ENCODE data around the gene FADS6. TPM values are rescaled to one million over a fixed set of nuclear protein-coding genes. Genes with fewer than 3 reads are reported as not detected.
A peak's percentile ranks its signal among the peaks of the same experiment; 100 is the strongest.

Gene FADS6
- total and polyA plus RNA-seq, 2 experiments from 2014 or later: 0.42 to 0.73 TPM

DNA sequence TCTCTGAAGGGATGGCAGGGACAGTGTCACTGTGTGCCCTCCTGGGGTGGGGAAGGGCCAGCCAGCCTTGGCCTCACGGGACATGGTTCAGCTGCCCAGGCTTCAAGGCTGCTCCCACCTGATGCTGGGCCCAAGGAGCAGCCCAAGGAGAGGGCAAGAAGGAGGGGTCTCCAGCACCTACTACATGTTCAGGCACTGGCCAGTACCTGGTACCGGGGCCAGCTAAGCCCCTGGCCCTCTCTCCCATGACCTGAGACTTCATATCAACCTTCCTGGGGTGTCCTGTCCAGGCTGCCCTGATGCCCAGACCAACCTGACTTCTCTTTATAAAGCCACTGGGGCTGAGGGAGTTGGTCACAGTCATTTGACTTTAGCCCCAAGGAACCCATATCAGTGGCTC is 28.3 kb upstream of the FADS6 start (continued):
- TF ChIP-seq, protein P1, sequence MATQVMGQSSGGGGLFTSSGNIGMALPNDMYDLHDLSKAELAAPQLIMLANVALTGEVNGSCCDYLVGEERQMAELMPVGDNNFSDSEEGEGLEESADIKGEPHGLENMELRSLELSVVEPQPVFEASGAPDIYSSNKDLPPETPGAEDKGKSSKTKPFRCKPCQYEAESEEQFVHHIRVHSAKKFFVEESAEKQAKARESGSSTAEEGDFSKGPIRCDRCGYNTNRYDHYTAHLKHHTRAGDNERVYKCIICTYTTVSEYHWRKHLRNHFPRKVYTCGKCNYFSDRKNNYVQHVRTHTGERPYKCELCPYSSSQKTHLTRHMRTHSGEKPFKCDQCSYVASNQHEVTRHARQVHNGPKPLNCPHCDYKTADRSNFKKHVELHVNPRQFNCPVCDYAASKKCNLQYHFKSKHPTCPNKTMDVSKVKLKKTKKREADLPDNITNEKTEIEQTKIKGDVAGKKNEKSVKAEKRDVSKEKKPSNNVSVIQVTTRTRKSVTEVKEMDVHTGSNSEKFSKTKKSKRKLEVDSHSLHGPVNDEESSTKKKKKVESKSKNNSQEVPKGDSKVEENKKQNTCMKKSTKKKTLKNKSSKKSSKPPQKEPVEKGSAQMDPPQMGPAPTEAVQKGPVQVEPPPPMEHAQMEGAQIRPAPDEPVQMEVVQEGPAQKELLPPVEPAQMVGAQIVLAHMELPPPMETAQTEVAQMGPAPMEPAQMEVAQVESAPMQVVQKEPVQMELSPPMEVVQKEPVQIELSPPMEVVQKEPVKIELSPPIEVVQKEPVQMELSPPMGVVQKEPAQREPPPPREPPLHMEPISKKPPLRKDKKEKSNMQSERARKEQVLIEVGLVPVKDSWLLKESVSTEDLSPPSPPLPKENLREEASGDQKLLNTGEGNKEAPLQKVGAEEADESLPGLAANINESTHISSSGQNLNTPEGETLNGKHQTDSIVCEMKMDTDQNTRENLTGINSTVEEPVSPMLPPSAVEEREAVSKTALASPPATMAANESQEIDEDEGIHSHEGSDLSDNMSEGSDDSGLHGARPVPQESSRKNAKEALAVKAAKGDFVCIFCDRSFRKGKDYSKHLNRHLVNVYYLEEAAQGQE (IDR thresholded peaks at IDR 0.05; ENCODE audit: unreplicated experiment): no peak

DNA sequence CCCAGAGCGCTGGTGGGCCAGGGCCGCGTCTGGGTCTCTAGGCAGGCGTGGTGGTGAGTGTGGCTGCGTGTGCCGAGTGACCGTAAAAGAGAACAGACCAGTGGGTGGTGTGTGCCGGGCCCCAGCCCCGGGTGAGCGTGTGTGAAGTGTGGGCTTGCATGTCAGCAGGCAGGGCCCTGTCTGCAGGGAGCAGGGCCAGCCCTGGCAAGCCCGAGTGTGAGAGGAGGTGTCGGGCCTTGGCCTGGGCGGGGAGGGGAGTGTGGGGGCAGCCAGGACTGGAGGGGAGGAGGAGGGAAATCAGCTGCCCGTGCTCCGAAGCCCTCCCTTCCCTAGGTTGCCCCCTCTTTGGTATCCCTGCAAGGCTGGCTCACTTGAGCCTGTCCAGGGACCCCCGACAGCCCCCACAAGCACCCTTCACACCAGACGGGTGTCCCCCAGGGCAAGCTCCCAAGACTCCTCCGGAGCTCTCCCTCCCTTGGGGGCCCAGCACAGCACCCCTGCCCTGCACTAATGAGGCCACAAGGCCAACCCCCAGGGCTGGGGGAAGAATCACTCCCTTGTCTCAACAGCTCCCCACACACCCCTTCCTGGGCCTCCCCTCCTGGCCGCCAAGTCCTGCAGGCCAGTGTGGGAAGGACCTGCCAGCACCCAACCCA is 27.7 kb upstream of the FADS6 start:
- peak overlapping the region; percentile 26; the same call in 1 of the 2 replicates for H3K4me2 ChIP-seq
- ATAC-seq (peak; percentile 2; the same call in 2 of the 3 replicates), DNase-seq (ENCODE audit: low spot score) (no peak)
- H4K20me1 ChIP-seq (replicated peaks; ENCODE audit: insufficient read depth): no peaks in the 10 kb centered on the region
- peak overlapping the region; percentile 47; the same call in 1 of the 2 replicates for H2AFZ ChIP-seq
- peaks cover 55% of the 10 kb centered on the region for H3K27me3 ChIP-seq (ENCODE audit: insufficient read depth)
- H3K9me2 ChIP-seq (ENCODE audit: insufficient read depth): no peaks in the 10 kb centered on the region
- Mint-ChIP-seq H3K36me3 (ENCODE audit: low read depth) (no peaks in the 10 kb centered on the region), H3K4me1 (peaks cover 7% of the 10 kb centered on the region), H3K9me3 (no peaks in the 10 kb centered on the region), H3K27me3 (ENCODE audit: insufficient read depth, low read depth, poor library complexity) (peaks cover 48% of the 10 kb centered on the region), H3K4me3 (no peak overlapping the region; the same call in 2 of the 3 replicates), H3K27ac (no peak overlapping the region)
- no peak overlapping the region for H3K4me3 ChIP-seq
- H3F3A ChIP-seq (replicated peaks; ENCODE audit: low read depth): no peaks in the 10 kb centered on the region
- H3K27ac ChIP-seq (ENCODE audit: low read depth): no peak overlapping the region
- peaks cover 16% of the 10 kb centered on the region for H3K4me1 ChIP-seq (ENCODE audit: insufficient read depth)
- no peaks in the 10 kb centered on the region for H3K79me2 ChIP-seq (replicated peaks; ENCODE audit: insufficient read depth)
- H3K36me3 ChIP-seq (ENCODE audit: insufficient read depth): no peaks in the 10 kb centered on the region
- no peak for TF ChIP-seq EZH2phosphoT487 (IDR thresholded peaks at IDR 0.05; ENCODE audit: unreplicated experiment)
- no peak for TF ChIP-seq JUNB (IDR thresholded peaks at IDR 0.05; ENCODE audit: unreplicated experiment)
- TF ChIP-seq, protein P1 (IDR thresholded peaks at IDR 0.05; ENCODE audit: unreplicated experiment): no peak
- TF ChIP-seq, protein P2, sequence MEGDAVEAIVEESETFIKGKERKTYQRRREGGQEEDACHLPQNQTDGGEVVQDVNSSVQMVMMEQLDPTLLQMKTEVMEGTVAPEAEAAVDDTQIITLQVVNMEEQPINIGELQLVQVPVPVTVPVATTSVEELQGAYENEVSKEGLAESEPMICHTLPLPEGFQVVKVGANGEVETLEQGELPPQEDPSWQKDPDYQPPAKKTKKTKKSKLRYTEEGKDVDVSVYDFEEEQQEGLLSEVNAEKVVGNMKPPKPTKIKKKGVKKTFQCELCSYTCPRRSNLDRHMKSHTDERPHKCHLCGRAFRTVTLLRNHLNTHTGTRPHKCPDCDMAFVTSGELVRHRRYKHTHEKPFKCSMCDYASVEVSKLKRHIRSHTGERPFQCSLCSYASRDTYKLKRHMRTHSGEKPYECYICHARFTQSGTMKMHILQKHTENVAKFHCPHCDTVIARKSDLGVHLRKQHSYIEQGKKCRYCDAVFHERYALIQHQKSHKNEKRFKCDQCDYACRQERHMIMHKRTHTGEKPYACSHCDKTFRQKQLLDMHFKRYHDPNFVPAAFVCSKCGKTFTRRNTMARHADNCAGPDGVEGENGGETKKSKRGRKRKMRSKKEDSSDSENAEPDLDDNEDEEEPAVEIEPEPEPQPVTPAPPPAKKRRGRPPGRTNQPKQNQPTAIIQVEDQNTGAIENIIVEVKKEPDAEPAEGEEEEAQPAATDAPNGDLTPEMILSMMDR (conservative IDR thresholded peaks at IDR 0.05; ENCODE audit: low read depth in 2 of 2): no peak
- TF ChIP-seq, protein P3, sequence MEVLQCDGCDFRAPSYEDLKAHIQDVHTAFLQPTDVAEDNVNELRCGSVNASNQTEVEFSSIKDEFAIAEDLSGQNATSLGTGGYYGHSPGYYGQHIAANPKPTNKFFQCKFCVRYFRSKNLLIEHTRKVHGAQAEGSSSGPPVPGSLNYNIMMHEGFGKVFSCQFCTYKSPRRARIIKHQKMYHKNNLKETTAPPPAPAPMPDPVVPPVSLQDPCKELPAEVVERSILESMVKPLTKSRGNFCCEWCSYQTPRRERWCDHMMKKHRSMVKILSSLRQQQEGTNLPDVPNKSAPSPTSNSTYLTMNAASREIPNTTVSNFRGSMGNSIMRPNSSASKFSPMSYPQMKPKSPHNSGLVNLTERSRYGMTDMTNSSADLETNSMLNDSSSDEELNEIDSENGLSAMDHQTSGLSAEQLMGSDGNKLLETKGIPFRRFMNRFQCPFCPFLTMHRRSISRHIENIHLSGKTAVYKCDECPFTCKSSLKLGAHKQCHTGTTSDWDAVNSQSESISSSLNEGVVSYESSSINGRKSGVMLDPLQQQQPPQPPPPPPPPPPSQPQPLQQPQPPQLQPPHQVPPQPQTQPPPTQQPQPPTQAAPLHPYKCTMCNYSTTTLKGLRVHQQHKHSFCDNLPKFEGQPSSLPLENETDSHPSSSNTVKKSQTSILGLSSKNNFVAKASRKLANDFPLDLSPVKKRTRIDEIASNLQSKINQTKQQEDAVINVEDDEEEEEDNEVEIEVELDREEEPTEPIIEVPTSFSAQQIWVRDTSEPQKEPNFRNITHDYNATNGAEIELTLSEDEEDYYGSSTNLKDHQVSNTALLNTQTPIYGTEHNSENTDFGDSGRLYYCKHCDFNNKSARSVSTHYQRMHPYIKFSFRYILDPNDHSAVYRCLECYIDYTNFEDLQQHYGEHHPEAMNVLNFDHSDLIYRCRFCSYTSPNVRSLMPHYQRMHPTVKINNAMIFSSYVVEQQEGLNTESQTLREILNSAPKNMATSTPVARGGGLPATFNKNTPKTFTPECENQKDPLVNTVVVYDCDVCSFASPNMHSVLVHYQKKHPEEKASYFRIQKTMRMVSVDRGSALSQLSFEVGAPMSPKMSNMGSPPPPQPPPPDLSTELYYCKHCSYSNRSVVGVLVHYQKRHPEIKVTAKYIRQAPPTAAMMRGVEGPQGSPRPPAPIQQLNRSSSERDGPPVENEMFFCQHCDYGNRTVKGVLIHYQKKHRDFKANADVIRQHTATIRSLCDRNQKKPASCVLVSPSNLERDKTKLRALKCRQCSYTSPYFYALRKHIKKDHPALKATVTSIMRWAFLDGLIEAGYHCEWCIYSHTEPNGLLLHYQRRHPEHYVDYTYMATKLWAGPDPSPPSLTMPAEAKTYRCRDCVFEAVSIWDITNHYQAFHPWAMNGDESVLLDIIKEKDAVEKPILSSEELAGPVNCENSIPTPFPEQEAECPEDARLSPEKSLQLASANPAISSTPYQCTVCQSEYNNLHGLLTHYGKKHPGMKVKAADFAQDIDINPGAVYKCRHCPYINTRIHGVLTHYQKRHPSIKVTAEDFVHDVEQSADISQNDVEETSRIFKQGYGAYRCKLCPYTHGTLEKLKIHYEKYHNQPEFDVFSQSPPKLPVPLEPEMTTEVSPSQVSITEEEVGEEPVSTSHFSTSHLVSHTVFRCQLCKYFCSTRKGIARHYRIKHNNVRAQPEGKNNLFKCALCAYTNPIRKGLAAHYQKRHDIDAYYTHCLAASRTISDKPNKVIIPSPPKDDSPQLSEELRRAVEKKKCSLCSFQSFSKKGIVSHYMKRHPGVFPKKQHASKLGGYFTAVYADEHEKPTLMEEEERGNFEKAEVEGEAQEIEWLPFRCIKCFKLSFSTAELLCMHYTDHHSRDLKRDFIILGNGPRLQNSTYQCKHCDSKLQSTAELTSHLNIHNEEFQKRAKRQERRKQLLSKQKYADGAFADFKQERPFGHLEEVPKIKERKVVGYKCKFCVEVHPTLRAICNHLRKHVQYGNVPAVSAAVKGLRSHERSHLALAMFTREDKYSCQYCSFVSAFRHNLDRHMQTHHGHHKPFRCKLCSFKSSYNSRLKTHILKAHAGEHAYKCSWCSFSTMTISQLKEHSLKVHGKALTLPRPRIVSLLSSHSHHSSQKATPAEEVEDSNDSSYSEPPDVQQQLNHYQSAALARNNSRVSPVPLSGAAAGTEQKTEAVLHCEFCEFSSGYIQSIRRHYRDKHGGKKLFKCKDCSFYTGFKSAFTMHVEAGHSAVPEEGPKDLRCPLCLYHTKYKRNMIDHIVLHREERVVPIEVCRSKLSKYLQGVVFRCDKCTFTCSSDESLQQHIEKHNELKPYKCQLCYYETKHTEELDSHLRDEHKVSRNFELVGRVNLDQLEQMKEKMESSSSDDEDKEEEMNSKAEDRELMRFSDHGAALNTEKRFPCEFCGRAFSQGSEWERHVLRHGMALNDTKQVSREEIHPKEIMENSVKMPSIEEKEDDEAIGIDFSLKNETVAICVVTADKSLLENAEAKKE (CRISPR knock-in tag; IDR thresholded peaks at IDR 0.05): no peak
- TF ChIP-seq CREB1 (CRISPR knock-in tag; IDR thresholded peaks at IDR 0.05; ENCODE audit: low read depth): no peak
- no peak for TF ChIP-seq NANOG (IDR thresholded peaks at IDR 0.05; ENCODE audit: borderline replicate concordance)
- TF ChIP-seq ZNF114 (CRISPR knock-in tag; IDR thresholded peaks at IDR 0.05): no peak

All from GM23338 (cell line).